Dermis blood vessel endothelial cell (primary cell): ENCODE measurements around the gene DLG5. TPM values are rescaled to one million over a fixed set of nuclear protein-coding genes. Genes with fewer than 3 reads are reported as not detected.
"Not testable (repeated sequence)": the region's sequence is repeated elsewhere in the genome, so short reads cannot be mapped to it uniquely, and the experiment has no call there.

Experiments used
- DNase-seq: peaks from one replicate; pipeline ENCODE4 v3.0.0; 2010
- total RNA-seq: library from RNA; depleted of rRNA; stranded (reverse); fragments of >200 nt; gene quantifications from 2 replicates; pipeline ENCODE4 v1.2.3, GENCODE V29; 2014

Gene DLG5
- total RNA-seq, 1 donor from 2014 or later = 7.8 TPM

GRCh38 chr10:77789861-77790260, 136.7 kb downstream of the DLG5 start:
- DNase-seq = no peak

DNA sequence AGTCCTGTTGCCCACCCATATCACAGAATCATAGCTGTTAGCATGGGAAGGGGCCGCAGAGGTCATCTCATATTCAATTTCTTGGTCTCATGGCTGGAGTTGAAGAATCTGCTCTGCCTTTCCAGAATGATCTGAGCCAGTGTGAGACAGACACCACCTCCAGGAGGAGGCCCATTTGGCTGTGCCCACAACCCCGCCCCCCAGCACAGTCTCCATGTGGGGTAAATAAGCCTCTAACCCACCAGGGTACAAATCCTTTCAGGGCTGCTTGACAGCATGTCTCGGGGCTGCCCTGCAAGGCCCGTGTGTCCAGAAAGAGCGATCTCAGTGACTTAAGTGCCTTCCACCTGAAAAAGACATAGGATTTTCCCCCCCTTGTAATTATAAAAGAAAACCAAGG, 137.5 kb downstream of the DLG5 start:
- DNase-seq = no peak

- no peak for DNase-seq
These were observed 138.0 kb downstream of the DLG5 start for GRCh38 chr10:77788496-77789010.

DNA sequence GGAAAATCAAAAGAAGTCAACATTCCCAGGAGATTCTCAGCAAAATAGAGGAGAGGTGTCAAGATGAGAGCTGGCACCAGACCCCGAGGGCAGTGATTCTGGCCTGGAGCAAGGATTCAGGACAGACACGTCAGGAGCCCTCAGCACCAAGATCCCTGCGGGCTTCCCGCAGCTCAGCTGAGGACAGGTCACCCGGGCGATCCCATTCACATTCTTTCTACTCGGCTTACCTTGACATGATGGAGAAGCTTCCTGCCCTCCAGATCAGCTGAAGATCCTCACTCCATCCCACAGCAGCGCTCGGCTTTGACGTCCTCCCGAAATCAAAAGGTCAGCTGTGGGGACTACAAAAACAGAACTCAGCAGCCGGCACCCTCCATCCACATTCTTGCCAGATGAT, 139.1 kb downstream of the DLG5 start:
- DNase-seq = no peak

DNA sequence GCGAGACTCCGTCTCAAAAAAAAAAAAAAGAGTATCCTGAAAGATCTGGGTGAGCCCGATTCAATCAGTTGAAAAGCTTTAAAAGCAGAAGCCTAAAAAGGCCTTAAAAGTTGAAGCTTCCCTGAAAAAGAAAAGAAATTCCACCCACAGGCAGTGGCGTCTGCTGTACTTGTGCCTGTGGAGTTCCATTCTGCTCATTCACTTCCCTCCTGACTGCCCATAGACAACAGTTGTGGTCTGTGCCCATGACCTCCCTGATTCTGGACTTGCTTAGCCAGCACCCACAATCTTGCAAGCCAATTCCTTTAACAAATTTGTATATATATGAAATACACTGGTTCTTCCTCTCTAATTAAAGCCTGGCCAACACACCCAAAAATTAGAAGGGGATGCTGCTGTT, 141.7 kb downstream of the DLG5 start:
- peak; percentile 30 for DNase-seq

- DNase-seq = no peak
These were observed 144.1 kb downstream of the DLG5 start for GRCh38 chr10:77782328-77783061.

GRCh38 chr10:77781451-77782327, 144.9 kb downstream of the DLG5 start:
- DNase-seq = no peak

DNA sequence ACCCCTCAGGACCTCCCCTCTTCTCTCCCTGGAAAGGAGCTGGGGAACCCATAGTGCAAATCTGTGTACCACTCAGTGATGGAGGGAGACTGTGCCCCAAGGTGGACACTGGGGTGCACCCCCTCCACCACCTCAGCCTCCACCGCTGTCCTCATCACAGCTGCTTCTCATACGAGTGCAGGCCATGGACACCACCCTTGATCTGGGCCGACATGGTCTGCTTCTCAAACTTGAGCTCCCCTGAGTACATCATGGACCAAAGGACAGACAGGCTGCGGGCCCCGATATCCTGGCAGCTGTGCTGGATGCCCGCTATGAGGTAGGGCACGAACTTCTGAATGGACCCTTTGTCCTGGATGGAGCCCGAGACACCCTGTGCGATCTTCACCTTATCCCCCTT, 146.4 kb downstream of the DLG5 start:
- no peak for DNase-seq

DNA sequence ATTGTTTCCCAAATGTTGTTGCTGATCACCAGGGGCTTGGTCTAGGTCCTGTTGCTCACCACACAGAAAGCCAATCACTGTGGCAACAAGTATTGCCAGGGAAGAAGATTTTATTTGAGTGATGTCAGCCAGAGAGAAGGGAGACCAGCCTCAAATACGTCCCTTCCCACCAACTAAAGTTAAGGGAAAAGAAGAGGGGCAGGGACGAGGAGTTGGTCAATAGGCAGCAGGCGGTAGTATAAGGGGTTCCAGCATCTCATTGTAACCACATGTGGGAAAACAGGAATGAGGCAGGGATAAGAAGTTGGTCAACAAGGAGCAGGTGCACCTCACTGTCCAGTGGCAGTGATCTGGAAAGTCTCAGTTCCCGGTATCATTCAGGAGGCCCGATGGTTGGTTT, 150.1 kb downstream of the DLG5 start:
- DNase-seq = no peak

GRCh38 chr10:77774940-77775391, 151.6 kb downstream of the DLG5 start:
- no peak for DNase-seq

DNA sequence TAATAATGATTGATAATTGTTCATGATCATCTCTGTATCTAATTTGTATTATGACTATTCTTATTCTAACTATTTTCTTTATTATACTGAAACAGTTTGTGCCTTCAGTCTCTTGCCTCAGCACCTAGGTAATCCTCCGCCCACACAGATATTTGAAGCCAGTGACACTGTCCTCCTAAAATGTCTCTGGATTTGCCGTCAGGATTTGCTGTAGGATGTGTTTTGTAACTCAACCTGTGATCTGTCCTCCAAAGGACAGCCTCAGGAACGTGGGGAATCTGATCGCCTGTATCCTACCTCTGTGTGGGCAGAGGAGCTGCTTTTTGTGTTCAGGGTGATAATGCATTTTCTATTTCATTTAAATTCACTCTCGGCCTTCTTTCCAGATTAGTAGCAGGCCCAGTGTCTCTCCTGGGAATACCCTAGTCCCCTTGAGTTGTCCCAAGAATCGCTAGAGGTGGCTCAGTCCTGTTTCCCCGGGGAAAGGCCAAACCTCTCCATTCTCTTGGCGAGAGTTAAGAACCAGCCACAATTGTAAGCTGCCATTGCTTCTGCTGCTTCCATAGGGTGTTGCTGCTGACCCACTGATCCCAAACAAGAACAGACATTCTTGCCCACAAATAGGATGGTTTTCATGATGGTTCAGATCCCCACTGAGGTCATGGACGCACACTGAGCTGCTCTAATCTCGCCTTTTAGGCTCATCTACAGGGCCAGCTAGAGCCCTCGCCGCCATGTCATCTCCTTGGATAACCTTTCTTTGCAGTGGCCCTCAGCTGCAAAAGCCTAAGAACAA, 152.7 kb downstream of the DLG5 start:
- DNase-seq = no peak

GRCh38 chr10:77772852-77773600, 153.5 kb downstream of the DLG5 start:
- not testable (repeated sequence) for DNase-seq

DNA sequence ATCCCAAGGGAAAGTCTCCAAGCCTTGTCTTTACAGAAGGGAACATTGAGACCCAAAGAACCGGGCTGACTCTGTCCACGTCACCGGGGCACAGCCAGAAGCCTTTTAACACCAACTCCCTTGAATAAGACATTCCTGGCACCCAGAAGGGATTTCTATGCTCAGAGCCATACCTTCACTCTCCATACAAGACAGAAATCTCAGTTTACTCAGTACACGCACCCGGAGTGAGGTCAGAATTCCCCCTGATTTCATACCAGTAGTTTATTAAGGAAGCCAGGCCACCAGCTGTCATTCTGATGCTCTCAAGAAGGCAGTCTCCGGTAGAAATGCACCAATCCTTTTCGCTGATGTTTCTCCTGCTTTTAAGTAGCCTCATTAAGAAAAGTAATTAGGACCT, 154.7 kb downstream of the DLG5 start:
- DNase-seq = no peak

- no peak for DNase-seq
These were observed 155.1 kb downstream of the DLG5 start for GRCh38 chr10:77771450-77771849.

- DNase-seq = no peak
These were observed 155.7 kb downstream of the DLG5 start for GRCh38 chr10:77770868-77771175.

GRCh38 chr10:77770081-77770867, 156.3 kb downstream of the DLG5 start:
- DNase-seq = no peak

DNA sequence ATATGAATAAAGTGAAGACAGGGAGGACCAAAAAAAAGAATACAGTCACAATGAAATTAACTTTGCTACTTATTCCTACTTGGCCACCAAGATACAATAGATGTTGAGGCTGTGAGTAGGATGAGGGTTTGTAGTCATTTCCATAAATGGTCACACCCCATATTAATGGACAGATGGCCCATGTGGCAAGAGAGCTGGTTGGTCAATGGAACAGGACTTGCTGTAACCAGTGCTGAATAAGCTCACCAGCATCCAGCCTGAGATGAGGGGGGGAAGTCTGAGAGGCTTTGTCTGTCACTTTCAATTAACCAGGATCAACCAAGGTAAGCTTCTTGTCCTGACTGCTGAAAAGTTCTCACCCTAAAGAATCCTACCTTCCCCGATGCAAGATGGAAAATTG, 158.5 kb downstream of the DLG5 start:
- DNase-seq = no peak

GRCh38 chr10:77763453-77764430, 162.8 kb downstream of the DLG5 start:
- DNase-seq = no peak

DNA sequence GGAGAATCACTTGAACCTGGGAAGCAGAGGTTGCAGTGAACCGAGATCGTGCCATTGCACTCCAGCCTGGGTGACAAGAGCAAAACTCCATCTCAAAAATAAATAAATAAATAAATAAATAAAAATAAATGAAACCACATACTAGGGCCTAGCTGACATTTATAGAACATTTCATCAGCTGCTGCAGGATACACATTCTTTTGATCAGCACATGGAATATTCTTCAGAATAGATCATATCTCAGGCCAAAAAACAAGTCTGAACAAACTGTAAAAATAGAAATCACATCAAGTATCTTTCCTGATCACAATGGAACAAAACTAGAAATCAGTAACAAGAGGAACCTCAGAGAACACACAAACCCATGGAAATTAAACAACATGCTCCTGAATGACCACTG, 168.1 kb downstream of the DLG5 start:
- DNase-seq = not testable (repeated sequence)
